ENCODE measurements around the gene LGMN. TPM values are rescaled to one million over a fixed set of nuclear protein-coding genes. Genes with fewer than 3 reads are reported as not detected.

LGMN gene
- polyA plus RNA-seq, 3 donors, result 26.9 to 115 (median 59.0) TPM

DNA sequence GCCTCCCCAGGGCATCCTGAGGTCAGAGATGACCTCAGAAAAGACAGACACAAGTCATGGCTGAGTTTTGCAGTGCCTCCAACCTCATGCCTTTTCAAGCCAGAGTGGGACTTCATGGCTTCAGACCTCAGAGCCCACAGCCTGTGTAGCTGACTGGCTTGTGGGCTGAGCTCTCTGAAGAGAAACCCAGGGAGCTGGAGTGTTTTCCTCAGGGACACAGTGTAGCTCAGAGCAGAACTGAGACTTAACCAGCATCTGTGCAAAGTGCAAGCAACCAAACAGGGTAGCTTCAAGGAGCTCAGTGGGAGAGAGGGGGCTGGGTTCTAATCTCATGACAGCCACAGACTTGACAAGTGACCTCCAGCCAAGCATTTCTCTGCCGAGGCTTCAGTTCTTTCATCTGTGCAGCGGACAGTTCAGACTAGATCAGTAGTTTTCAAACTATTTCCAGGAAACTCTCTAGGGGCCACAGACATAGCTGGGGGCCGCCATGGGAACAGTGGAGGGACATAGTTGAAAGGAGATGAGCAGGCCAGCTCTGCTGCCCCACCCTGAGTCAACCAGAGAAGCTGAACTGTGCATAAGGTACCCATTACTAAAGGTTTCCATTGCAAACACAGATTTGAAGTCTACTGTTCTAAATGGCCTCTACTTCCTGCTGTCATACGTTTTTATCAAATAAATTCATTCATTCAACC lies 80.0 kb downstream of the LGMN start:
- WGBS, 3 donors, result 66 to 70% (median 69%) methylated on average over 4 of the region's 4 CpGs
- no peak overlapping the region for H3K27ac ChIP-seq (ENCODE audit: low read depth, low read length)

DNA sequence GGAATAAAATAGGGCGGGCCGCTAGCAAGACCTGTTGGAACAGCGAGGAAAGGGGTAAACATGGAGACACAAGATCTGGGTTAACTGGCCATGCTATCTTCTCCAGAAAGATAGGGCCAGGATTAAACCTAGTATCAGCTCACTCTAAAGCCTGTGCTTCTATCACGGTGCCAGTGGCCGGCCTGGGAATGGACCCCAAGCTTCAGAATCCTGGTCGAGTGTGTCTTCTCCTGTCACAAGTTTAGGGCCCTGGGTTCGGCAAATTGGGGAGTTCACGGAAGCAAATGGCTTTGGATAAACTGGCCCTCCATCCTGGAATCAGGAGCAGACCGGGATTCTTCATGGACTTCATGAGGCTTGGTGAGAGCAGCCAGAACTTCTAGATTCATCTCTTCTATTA lies 82.2 kb downstream of the LGMN start:
- H3K27ac ChIP-seq (ENCODE audit: low read depth, low read length), result no peak overlapping the region

DNA sequence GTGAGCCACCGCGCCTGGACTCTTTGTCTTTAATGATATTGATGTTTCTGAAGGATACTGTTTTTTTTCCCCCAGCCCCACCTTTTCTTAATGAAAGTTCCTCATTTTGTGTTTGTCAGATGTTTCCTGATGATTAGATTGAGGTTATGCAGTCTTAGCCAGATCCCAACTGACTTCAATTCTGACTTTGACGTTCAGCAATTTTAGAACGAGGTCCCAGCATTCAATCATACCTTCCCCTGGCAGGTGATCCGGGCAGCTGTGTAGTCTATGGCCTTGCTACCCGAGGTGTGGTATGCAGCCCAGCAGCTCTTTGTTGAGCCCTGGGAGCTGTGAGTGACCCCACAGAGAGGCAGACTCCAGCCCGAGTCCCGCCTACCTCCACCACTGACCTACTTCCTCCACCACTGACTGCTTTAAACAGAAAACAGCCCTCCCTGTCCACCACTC lies 82.7 kb downstream of the LGMN start:
- WGBS, 3 donors, result 46 to 50% (median 48%) methylated on average over 8 of the region's 8 CpGs

More for the DNA sequence above, 82.2 kb downstream of the LGMN start:
- 88 to 94% (median 92%) methylated on average over 9 of the region's 9 CpGs for WGBS, 3 donors

DNA sequence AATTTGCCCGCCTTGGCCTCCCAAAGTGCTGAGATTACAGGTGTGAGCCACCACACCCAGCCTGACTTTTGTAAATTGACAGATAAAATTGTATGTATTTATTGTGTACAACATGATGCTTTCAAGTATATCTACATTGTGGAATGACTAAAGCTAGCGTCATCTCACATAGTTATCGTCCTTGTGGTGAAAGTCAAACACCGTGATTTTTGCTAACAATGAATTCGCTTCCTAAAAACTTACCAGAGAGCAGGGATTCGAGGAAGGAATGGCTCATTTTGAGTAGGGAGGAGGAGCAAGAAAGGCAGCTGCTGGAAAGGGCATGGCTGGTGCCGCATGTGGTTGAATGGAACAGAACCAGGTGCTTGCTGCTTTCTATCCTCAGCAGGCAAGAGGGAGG lies 85.4 kb downstream of the LGMN start:
- 90 to 92% (median 90%) methylated on average over 7 of the region's 7 CpGs for WGBS, 3 donors

More for the DNA sequence above, 82.7 kb downstream of the LGMN start:
- H3K27ac ChIP-seq (ENCODE audit: low read depth, low read length), result no peak overlapping the region

DNA sequence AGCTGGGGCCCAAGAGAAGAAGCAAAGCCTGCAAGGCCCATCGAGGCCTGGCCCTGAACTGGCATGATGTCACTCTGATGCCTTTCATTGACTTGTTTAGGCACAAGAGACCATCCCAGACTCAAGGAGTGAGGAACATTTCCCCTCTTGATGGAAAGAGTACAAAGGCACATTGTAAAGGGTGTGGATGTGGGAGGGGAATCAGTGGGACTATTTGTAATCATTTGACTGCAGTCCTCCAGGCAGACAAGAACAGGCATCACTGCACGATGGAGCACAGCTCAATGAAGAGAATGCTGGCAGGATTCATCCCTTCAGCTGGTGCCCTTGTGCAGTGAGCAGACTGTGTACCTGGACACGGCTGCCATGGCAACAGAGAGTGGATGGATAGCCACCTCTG lies 87.9 kb downstream of the LGMN start:
- WGBS, 3 donors, result 73 to 83% (median 82%) methylated on average over 3 of the region's 3 CpGs
- peak overlapping the region; percentile 53 for H3K27ac ChIP-seq (ENCODE audit: low read depth, low read length)

More for the DNA sequence above, 85.4 kb downstream of the LGMN start:
- H3K27ac ChIP-seq (ENCODE audit: low read depth, low read length), result no peak overlapping the region

DNA sequence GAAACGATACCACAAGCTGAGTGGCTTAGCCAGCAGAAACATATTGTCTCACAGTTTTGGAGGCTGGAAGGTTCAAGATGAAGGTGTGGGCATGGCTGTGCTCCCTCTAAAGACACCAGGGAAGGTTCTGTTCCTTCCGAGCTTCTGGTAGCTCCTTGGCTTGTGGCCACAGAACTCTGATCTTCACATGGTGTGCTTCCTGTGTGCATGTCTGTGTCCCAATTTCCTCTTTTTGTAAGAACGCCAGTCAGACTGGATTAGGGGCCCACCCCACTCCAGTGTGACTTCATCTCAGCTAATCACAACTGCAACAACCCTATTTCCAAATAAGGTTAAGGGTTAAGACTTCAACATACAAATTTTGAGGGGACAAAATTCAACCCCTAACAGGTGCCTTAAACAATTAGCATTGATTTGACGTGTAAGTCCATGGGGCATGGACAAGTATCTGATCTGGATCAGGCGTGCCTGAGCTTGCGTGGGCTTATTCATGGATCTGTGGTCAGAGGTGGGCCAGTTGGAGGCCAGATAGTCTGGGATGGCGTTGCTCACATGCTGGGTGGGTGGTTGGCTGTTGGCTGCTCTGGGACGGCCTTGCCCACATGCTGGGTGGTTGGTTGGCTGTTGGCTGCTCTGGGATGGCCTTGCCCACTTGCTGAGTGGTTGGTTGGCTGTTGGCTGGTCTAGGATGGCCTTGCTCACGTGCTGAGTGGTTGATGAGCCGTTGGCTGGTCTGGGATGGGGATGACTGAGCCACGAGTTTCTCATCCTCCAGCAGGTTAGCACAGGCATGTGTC lies 88.5 kb downstream of the LGMN start:
- WGBS, 3 donors, result 59 to 75% (median 64%) methylated on average over 11 of the region's 11 CpGs
- H3K27ac ChIP-seq (ENCODE audit: low read depth, low read length), result peak overlapping the region; percentile 61

DNA sequence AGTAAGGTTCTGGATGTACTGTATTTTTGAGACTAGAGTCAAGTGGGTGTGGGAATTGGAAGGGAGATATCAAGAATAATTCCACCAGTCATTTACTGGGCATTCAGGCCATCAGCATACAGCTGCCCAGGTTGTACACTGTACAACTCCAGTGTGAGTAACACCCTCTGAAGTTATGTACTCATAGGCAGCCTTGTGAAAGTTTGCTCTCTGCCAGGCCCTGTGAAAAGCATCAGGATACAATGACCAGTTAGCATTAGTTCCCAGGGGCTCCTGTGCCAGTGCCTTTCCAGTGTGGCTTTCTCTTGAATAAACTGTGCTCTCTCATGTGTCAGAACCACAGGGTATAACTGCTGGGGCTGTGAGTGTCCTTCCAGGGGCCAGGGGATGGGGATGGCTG lies 89.7 kb downstream of the LGMN start:
- H3K27ac ChIP-seq (ENCODE audit: low read depth, low read length), result no peak overlapping the region

DNA sequence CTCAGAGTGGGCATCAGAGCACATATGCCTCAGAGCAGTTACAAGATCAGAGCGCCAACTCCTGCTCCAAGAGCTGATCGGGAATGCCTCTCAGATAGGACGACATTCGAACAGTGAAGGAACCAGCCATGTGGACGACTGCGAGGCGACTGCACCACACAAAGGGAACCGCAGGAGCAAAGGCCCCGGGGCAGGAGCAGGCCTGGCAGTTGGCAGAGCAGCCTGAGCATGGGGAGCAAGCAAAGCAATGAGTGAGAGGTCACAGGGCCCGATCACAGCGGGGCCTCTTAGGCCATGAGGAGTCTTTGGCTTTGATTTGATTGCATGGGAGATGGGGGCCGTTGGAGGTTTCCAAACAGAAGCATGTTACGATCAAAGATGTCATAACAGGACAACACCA lies 90.3 kb downstream of the LGMN start:
- no peak overlapping the region for H3K27ac ChIP-seq (ENCODE audit: low read depth, low read length)
- 76 to 84% (median 81%) methylated on average over 13 of the region's 13 CpGs for WGBS, 3 donors

DNA sequence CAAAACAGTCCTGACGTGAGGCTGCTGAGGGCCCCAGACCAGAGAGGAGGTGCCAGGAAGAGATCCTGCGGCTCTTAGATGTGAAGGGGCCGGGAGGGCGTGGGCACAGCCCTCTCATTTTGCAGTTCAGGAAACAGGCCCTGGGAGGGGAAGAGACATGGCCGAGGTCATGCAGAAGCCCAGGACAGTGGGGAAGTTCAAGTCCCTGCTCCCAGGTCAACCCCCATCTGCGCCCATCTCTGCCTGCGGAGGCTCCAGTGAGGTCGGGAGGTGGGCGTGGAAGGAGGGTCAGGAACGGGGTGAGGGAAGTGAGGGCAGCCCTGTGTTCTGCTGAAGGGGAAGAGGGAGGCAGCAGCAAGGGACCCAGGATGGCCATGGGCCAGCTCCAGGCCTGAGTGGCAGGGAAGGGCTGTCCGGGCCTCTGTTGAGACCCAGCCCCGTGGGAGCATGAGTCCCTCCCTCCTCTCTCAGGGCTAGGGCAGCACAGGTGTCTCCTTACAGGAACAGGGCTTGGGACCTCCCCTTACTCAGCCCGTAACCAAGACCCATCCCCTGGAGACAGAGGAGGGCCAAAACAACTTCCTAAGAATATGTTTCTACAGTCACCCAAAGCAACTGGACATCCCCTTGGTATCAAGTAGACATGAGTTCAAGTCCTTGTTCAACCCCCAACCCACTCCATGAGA lies 90.8 kb downstream of the LGMN start:
- no peak overlapping the region for H3K27ac ChIP-seq (ENCODE audit: low read depth, low read length)
- 39 to 46% (median 43%) methylated on average over 12 to 13 of the region's 13 CpGs for WGBS, 3 donors

DNA sequence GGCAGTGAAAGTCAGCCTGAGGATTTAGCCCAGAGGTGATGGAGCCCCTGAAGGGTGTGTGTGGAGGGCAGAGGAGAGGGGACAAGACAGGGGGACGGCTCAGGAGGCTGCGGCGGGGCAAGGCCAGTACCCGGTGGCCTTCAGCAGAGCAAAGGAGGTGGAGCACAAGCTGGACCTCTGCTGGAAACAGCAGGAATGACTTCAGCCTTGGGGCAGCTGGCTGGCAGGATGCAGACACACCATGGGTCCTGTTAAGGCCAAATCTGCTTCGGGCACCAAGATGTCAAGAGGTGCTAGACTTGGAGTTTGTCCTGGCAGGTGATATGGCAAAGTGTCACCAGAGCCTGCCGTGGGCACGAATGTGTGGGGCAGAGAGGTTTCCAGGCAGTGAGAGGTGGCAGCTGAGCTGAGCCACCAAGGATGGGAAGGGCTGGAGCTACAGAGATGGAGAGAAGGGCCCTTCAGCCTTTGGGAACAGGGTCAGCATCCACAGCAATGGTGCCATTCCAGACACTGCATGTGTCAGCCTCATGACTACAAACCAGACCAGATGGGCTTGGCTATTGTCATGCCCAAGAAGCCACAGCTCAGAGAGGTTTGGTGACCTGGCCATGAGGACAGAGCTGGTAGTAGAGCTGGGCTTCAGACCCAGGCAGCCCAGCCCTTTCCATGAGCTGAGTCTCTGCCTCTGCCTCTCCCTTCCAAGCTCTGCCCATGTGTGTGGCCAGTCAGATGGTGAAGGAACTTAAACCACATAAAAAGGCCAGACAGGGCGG lies 91.9 kb downstream of the LGMN start:
- 69 to 84% (median 81%) methylated on average over 8 of the region's 8 CpGs for WGBS, 3 donors

DNA sequence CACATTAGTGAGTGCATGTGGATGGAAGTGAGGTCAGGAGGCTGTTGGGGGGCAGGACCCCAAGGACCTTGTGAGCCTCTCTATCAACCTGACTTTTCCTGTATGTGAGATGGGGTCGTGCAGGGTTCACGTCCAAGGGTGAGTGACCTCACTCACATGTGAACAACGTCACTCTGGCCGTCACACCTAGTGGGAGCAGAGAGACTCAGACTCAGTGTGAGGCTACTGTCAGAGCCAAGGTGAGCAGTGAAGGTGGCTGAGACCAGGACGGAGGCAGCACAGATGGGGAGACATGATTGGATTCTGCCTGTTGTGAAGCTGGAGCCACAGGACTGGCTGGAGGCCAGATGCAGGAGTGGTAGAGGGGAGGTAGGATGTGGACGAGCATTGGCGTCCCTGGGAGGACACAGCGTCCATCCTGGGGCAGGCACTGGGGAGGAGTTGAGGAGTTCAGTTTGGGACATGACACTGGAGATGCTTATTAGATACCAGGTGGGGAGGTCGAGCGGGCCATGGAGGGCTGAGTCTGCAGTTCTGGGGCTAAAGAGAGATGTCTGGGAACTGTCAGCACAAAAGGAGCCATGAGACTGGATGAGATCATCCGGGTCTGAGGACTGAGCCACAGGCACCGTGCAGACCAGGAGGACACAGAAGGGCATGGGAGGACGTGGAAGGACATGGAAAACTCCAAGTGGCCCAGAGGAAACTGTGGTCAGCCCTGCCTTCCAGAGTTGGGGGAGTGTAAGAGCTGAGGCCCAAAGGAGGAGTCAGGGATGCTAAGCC lies 92.8 kb downstream of the LGMN start:
- WGBS, 3 donors, result 67 to 73% (median 68%) methylated on average over 13 of the region's 13 CpGs
- H3K27ac ChIP-seq (ENCODE audit: low read depth, low read length), result no peak overlapping the region

More for the DNA sequence above, 91.9 kb downstream of the LGMN start:
- H3K27ac ChIP-seq (ENCODE audit: low read depth, low read length), result no peak overlapping the region

DNA sequence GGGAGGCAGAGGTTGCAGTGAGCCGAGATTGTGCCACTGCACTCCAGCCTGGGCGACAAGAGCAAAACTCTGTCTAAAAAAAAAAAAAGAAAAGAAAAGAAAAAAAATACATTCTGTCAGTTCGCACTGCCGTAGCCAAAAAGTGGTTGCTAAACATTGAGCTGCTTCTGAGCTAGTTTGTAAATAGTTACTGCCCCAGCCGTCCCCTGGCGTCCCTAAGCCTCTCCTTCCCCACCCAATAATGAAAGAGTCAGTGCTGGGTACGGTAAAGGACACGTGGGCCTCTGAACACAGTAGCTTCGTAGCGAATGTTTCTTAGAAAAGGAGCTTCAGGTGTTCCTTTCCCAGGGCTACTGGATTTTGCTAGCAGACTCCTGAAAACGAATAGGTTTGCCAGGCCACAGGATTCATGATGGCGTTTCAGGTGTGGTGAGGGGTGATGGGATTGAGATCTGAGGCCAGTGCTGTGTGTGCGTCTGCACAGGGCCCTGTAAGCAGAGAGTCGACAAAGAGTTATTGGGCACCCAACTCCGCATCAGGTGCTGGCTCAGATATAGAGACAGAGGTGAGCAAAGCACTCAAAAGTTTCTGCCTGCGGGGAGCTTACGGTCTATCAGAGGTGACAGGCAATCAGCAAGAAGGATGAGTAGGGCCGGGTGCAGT lies 94.1 kb downstream of the LGMN start:
- H3K27ac ChIP-seq (ENCODE audit: low read depth, low read length), result no peak overlapping the region
- WGBS, 3 donors, result 61 to 76% (median 66%) methylated on average over 17 to 18 of the region's 18 CpGs

Other genes with a start within 250 kb of the LGMN start
- gene RIN3, start 234.8 kb downstream of the LGMN start, polyA plus RNA-seq, result 10 to 100 TPM in 2 of 3 donors, 1 to 10 TPM in 1; 2.2 to 12.3 (median 10.8) TPM
- 10 to 100 TPM; 15.4 to 43.7 (median 18.9) TPM for gene GOLGA5, start 45.7 kb upstream of the LGMN start, polyA plus RNA-seq
- 10 to 100 TPM in 2 of 3 donors, under 1 TPM in 1; 0.67 to 41.3 (median 16.5) TPM for gene CHGA, start 174.5 kb upstream of the LGMN start, polyA plus RNA-seq

Data from adipose tissue (tissue), 3 donors.